HCT116 (cell line): Measurements from ENCODE around the gene MAPK6. TPM values are rescaled to one million over a fixed set of nuclear protein-coding genes. Genes with fewer than 3 reads are reported as not detected.

Experiments
- ATAC-seq: fragments of 200-7000 bp; cut with Tn5 transposase; 2 replicates; pipeline ENCODE4 v1.9.1; 2020; ENCODE audit warnings: mild to moderate bottlenecking, moderate library complexity
- BruUV-seq: library from RNA; stranded (reverse); fragments of 400-500 nt; replicated peaks from 2 replicates; lab custom pipeline; 2021; lab: Mats Ljungman, UMichigan
- CTCF ChIA-PET: fragments of 300-600 bp; sonication (Branson Sonifier 250); formaldehyde crosslinking; loops from one replicate; lab custom pipeline; 2021; ENCODE audit warnings: antibody characterized with exemption; lab: Charles Lee
- POLR2A ChIA-PET: fragments of 300-600, 350-600 bp; sonication (Branson Sonifier 250); formaldehyde crosslinking; loops from one replicate; lab custom pipeline; 2021; ENCODE audit warnings: antibody characterized with exemption; lab: Charles Lee
- RAD21 ChIA-PET, 2 experiments: fragments of 300-600 bp; sonication (Branson Sonifier 250); formaldehyde crosslinking; loops; one replicate each; lab custom pipeline; 2023; ENCODE audit warnings: low total read pairs in 2 of 2; ENCODE audit not compliant: uncharacterized antibody in 2 of 2, unreplicated experiment in 2 of 2, low non-redundant PET in 1 of 2; lab: Charles Lee
- DNase-seq: peaks from one replicate; pipeline ENCODE4 v3.0.0-alpha.2; 2010; ENCODE audit warnings: low read depth, low spot score
- H2AFZ ChIP-seq: fragments of 200-600 bp; shearing (Covaris generic), sonication (generic); 2 replicates; pipeline ENCODE4 v1.6.1; 2017; ENCODE audit warnings: low read depth, mixed run types, mixed read lengths, antibody characterized with exemption, low read length; ENCODE audit not compliant: poor library complexity, severe bottlenecking
- H3K27ac ChIP-seq: 2 replicates; pipeline ENCODE4 v1.5.1; 2012; ENCODE audit warnings: low read depth, low read length
- H3K27me3 ChIP-seq: fragments of 200-600 bp; sonication (generic); 2 replicates; pipeline ENCODE4 v1.6.1; 2016; ENCODE audit warnings: mixed run types, low read length, mixed read lengths; ENCODE audit not compliant: insufficient read depth
- H3K36me3 ChIP-seq, 2 experiments: fragments of 200-500 bp in 1 of 2; fragments of 200-600 bp in 1 of 2; sonication (Bioruptor generic) in 1 of 2; sonication (generic) in 1 of 2; 2 replicates each; pipeline versions ENCODE4 v1.5.1 to v1.6.1; 2014 to 2016; ENCODE audit warnings: low read length in 2 of 2, inconsistent platforms in 1 of 2, mixed read lengths in 1 of 2, mixed run types in 1 of 2; ENCODE audit not compliant: insufficient read depth in 2 of 2, control insufficient read depth in 1 of 2
- H3K4me1 ChIP-seq, 2 experiments: fragments of 200-600 bp in 1 of 2; sonication (generic) in 1 of 2; 2 replicates each; pipeline versions ENCODE4 v1.5.1 to v1.6.1; 2012 to 2017; ENCODE audit warnings: low read length in 2 of 2, inconsistent platforms in 1 of 2, mild to moderate bottlenecking in 1 of 2, mixed read lengths in 1 of 2, mixed run types in 1 of 2, moderate library complexity in 1 of 2; ENCODE audit not compliant: insufficient read depth in 2 of 2, control insufficient read depth in 1 of 2
- H3K4me2 ChIP-seq: fragments of 200-600 bp; sonication (generic); 2 replicates; pipeline ENCODE4 v1.6.1; 2017; ENCODE audit warnings: mixed run types, low read length, mixed read lengths
- H3K4me3 ChIP-seq, 2 experiments: fragments of 200-600 bp in 1 of 2; sonication (generic) in 1 of 2; replicated peaks in 1 of 2; 2 replicates each; pipeline ENCODE4 v1.5.1; 2011 to 2016; ENCODE audit warnings: low read length in 2 of 2, control low read depth in 1 of 2, low read depth in 1 of 2, mild to moderate bottlenecking in 1 of 2, mixed read lengths in 1 of 2, mixed run types in 1 of 2
- H3K79me2 ChIP-seq: fragments of 200-600 bp; sonication (generic); 2 replicates; pipeline ENCODE4 v1.6.1; 2017; ENCODE audit warnings: mild to moderate bottlenecking, mixed run types, low read length, moderate library complexity, mixed read lengths; ENCODE audit not compliant: insufficient read depth
- H3K9ac ChIP-seq: fragments of 200-600 bp; sonication (generic); 2 replicates; pipeline ENCODE4 v1.6.1; 2016; ENCODE audit warnings: low read length, mixed read lengths
- H3K9me2 ChIP-seq: fragments of 200-600 bp; sonication (generic), shearing (Covaris generic); 2 replicates; pipeline ENCODE4 v1.6.1; 2017; ENCODE audit warnings: mixed run types, mild to moderate bottlenecking, moderate library complexity; ENCODE audit not compliant: insufficient read depth
- H3K9me3 ChIP-seq, 2 experiments: fragments of 200-500 bp in 1 of 2; fragments of 200-600 bp in 1 of 2; sonication (Bioruptor generic) in 1 of 2; sonication (generic) in 1 of 2; 2 replicates each; pipeline ENCODE4 v1.6.1; 2014 to 2017; ENCODE audit warnings: low read length in 2 of 2, mixed read lengths in 2 of 2, inconsistent platforms in 1 of 2, low read depth in 1 of 2, mild to moderate bottlenecking in 1 of 2, mixed run types in 1 of 2, moderate library complexity in 1 of 2; ENCODE audit not compliant: control insufficient read depth in 1 of 2, insufficient read depth in 1 of 2
- H4K20me1 ChIP-seq: fragments of 200-600 bp; sonication (generic), shearing (Covaris generic); 2 replicates; pipeline ENCODE4 v1.6.1; 2017; ENCODE audit warnings: mixed run types, mild to moderate bottlenecking, moderate library complexity; ENCODE audit not compliant: insufficient read depth
- CBX3 ChIP-seq: IDR thresholded peaks from 2 replicates; pipeline ENCODE4 v1.6.1; 2012; ENCODE audit warnings: low read depth
- EGR1 ChIP-seq: IDR thresholded peaks from 2 replicates; pipeline ENCODE4 v1.6.1; 2012; ENCODE audit warnings: low read depth
- FOSL1 ChIP-seq: IDR thresholded peaks from 2 replicates; pipeline ENCODE4 v1.6.1; 2012; ENCODE audit warnings: low read depth
- JUND ChIP-seq: IDR thresholded peaks from 2 replicates; pipeline ENCODE4 v1.6.1; 2012
- MAX ChIP-seq: IDR thresholded peaks from 2 replicates; pipeline ENCODE4 v1.6.1; 2012
- POLR2AphosphoS5 ChIP-seq: IDR thresholded peaks from 2 replicates; pipeline ENCODE4 v1.6.1; 2011; ENCODE audit warnings: mild to moderate bottlenecking, low read depth, low read length, moderate library complexity
- RAD21 ChIP-seq: IDR thresholded peaks from 2 replicates; pipeline ENCODE4 v1.6.1; 2012; ENCODE audit warnings: low read depth, mild to moderate bottlenecking
- SIN3A ChIP-seq: IDR thresholded peaks from 2 replicates; pipeline ENCODE4 v1.6.1; 2012; ENCODE audit warnings: low read depth
- SP1 ChIP-seq: IDR thresholded peaks from 2 replicates; pipeline ENCODE4 v1.6.1; 2012; ENCODE audit warnings: low read depth
- SRF ChIP-seq: IDR thresholded peaks from 2 replicates; pipeline ENCODE4 v1.6.1; 2012; ENCODE audit warnings: low read depth
- TCF7L2 ChIP-seq: IDR thresholded peaks from 2 replicates; pipeline ENCODE4 v1.7.0; 2011; ENCODE audit warnings: borderline replicate concordance, inconsistent platforms; ENCODE audit not compliant: insufficient read depth, insufficient read length; ENCODE audit errors: extremely low read depth
- YY1 ChIP-seq: IDR thresholded peaks from 2 replicates; pipeline ENCODE4 v1.6.1; 2011; ENCODE audit warnings: low read length, low read depth, moderate library complexity, mild to moderate bottlenecking; ENCODE audit not compliant: insufficient replicate concordance; ENCODE audit errors: extremely low read depth
- ZFX ChIP-seq: fragments of 450-650 bp; IDR thresholded peaks from 2 replicates; pipeline ENCODE4 v1.6.1; 2017
- ZNF274 ChIP-seq: fragments of 200-500 bp; sonication (Bioruptor generic); IDR thresholded peaks from 2 replicates; pipeline ENCODE4 v1.6.1; 2014; ENCODE audit warnings: mild to moderate bottlenecking, low read depth, low read length, inconsistent platforms
- intact Hi-C: fragments of 100-400 bp; cut with micrococcal nuclease; formaldehyde crosslinking; loops from 2 replicates; pipeline ENCODE4 v1.10.0; 2022
- total RNA-seq: library from RNA; stranded (reverse); gene quantifications from one replicate; pipeline ENCODE4 v1.2.1, GENCODE V29; 2021; ENCODE audit not compliant: unreplicated experiment
- TF ChIP-seq, protein P1 (sequence below): IDR thresholded peaks from 2 replicates; pipeline ENCODE4 v1.6.1; 2012; ENCODE audit warnings: low read depth

Gene MAPK6
- total RNA-seq, 1 experiment from 2014 or later: 57.4 TPM

DNA sequence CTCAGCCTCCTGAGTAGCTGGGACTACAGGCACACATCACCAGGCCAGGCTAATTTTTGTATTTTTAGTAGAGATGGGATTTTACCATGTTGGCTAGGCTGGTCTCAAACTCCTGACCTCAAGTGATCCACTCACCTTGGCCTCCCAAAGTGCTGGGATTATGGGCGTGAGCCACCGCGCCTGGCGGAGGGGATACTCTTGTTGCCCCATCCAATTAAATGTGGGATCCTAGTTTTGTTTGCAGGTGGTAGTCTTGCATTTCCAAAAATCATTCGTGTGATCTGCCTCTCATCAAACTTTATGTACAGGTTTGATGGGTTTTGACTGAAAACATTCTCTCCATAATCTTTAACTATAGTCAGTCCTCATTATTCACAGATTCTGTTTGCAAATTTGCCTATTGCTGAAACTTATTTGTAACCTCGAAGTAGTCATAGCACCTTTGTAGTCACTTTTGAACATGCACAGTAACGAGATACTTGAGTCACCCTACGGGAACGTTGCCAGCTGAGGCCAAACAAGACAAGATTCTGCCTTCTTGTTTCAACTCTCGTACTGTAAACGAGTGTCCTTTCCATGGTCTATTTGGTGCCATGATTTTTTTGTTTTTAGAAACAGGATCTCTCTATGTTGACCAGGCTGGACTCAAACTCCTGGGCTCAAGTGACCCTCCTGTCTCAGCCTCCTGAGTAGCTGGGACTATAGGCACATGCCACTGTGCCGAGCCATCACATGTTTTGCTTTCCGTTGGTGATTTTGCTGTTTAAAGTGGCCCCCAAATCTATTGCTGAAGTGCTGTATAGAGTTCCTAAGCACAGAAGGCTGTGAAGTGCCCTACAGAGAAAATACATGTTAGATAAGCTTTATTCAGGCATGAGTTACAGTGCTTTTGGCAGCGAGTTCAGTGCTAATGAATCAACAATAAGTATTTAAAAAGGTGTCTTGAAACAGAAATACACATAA is 8.1 kb upstream of the MAPK6 start:
- H3K36me3 ChIP-seq: no peaks in the 10 kb centered on the region
- peak overlapping the region in 1 of 2 experiments; percentile 1; a peak in 1 of 4 replicates for H3K4me3 ChIP-seq
- intact Hi-C loops: no loop called here
- RAD21 ChIA-PET: no interaction called here
- CTCF ChIA-PET: no interaction called here
- TF ChIP-seq FOSL1 (peak; percentile 56), SP1 (0 out of 2 replicates have a peak, but pooled peaks have one; percentile 25), MAX (peak; percentile 57; the same call in 1 of the 2 replicates), ZFX (no peak), TCF7L2 (peak; percentile 30), CBX3 (peak; percentile 75; the same call in 1 of the 2 replicates), SRF (no peak), RAD21 (0 out of 2 replicates have a peak, but pooled peaks have one; percentile 2)
- POLR2A ChIA-PET: no interaction called here
- H3K79me2 ChIP-seq: no peaks in the 10 kb centered on the region
- peaks cover 13 to 28% of the 10 kb centered on the region in 2 experiments; a peak in 3 of 4 replicates for H3K4me1 ChIP-seq
- BruUV-seq: no TSS peak
- no peaks in the 10 kb centered on the region for H3K9me2 ChIP-seq
- no peaks in the 10 kb centered on the region for H3K9me3 ChIP-seq
- H3K27ac ChIP-seq: no peak overlapping the region; the same call in 1 of the 2 replicates
- DNase-seq: peak; percentile 48
- no peaks in the 10 kb centered on the region for H4K20me1 ChIP-seq
- H3K9ac ChIP-seq: peak overlapping the region; percentile 17; the same call in 1 of the 2 replicates
- H3K4me2 ChIP-seq: peak overlapping the region; percentile 53
- H2AFZ ChIP-seq: peak overlapping the region; percentile 90
- peak; percentile 69 for ATAC-seq
- H3K27me3 ChIP-seq: no peaks in the 10 kb centered on the region

GRCh38 chr15:52011711-52012144 is 7.3 kb upstream of the MAPK6 start:
- Histone ChIP-seq H2AFZ (peak overlapping the region; percentile 90), H4K20me1 (no peaks in the 10 kb centered on the region), H3K4me3 (no peak overlapping the region), H3K27me3 (no peaks in the 10 kb centered on the region), H3K9me3 (no peaks in the 10 kb centered on the region), H3K9me2 (no peaks in the 10 kb centered on the region), H3K9ac (no peak overlapping the region), H3K4me2 (peak overlapping the region; percentile 53; the same call in 1 of the 2 replicates), H3K36me3 (no peaks in the 10 kb centered on the region), H3K27ac (no peak overlapping the region), H3K79me2 (no peaks in the 10 kb centered on the region), H3K4me1 (peaks cover 13 to 28% of the 10 kb centered on the region in 2 experiments; a peak in 3 of 4 replicates)
- intact Hi-C loops: no loop called here
- no TSS peak for BruUV-seq
- ChIA-PET CTCF (no interaction called here), RAD21 (no interaction called here), POLR2A (no interaction called here)
- DNase-seq: no peak
- no peak for ATAC-seq
- TF ChIP-seq SRF: no peak
- TF ChIP-seq TCF7L2: no peak
- TF ChIP-seq SIN3A: no peak
- TF ChIP-seq FOSL1: no peak
- no peak for TF ChIP-seq POLR2AphosphoS5
- TF ChIP-seq, protein P1, sequence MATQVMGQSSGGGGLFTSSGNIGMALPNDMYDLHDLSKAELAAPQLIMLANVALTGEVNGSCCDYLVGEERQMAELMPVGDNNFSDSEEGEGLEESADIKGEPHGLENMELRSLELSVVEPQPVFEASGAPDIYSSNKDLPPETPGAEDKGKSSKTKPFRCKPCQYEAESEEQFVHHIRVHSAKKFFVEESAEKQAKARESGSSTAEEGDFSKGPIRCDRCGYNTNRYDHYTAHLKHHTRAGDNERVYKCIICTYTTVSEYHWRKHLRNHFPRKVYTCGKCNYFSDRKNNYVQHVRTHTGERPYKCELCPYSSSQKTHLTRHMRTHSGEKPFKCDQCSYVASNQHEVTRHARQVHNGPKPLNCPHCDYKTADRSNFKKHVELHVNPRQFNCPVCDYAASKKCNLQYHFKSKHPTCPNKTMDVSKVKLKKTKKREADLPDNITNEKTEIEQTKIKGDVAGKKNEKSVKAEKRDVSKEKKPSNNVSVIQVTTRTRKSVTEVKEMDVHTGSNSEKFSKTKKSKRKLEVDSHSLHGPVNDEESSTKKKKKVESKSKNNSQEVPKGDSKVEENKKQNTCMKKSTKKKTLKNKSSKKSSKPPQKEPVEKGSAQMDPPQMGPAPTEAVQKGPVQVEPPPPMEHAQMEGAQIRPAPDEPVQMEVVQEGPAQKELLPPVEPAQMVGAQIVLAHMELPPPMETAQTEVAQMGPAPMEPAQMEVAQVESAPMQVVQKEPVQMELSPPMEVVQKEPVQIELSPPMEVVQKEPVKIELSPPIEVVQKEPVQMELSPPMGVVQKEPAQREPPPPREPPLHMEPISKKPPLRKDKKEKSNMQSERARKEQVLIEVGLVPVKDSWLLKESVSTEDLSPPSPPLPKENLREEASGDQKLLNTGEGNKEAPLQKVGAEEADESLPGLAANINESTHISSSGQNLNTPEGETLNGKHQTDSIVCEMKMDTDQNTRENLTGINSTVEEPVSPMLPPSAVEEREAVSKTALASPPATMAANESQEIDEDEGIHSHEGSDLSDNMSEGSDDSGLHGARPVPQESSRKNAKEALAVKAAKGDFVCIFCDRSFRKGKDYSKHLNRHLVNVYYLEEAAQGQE: no peak
- TF ChIP-seq YY1: no peak
- no peak for TF ChIP-seq MAX
- TF ChIP-seq CBX3: no peak
- no peak for TF ChIP-seq JUND
- no peak for TF ChIP-seq ZNF274
- TF ChIP-seq EGR1: no peak
